GM18505 (cell line): ENCODE measurements around the gene CDK8.

Experiments
- ATAC-seq: cut with Tn5 transposase; IDR thresholded peaks from one replicate; pipeline ENCODE4 v1.9.1; 2021; ENCODE audit not compliant: unreplicated experiment
- POLR2A ChIP-seq: IDR thresholded peaks from 4 replicates; pipeline ENCODE4 v1.6.1; 2011; ENCODE audit warnings: borderline replicate concordance; ENCODE audit not compliant: insufficient read depth, insufficient read length; ENCODE audit errors: extremely low read depth

CDK8 gene

DNA sequence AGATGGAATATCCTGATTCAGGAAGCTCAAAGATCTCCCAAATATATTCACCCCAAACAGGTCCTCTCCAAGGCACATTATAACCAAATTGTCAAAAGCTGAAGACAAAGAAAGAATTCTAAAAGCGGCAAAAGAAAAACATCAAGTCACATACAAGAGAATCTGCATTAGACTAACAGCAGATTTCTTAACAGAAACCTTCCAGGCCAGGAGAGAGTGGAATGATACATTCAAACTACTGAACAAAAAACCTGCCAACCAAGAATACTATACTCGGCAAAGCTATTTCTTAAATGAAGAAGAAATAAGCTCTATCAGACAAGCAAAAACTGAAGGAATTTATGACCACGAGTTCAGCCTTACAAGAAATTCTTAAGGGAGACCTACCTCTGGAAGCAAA, 183.0 kb downstream of the CDK8 start:
- no peak for TF ChIP-seq POLR2A
- ATAC-seq, result no peak

DNA sequence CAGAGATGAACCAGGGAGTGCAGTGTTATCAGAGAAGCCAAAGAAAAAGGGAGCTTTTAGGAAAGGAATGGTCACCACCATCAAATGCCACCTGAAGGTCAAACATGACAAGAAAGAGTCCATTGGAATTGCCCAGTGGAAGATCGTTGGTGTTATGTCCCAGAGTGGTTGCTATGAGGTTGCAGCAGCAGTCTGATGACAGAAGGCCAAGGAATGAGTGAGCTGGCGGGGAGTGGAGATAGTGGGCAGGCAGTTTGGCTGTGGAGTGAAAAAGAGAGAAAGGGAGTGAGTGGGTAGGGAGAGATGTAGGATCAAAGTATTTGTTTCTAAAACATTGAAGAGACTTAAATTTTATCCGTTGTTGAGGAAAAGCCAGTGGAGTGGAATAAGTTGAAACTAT, 186.2 kb downstream of the CDK8 start:
- no peak for ATAC-seq
- no peak for TF ChIP-seq POLR2A

DNA sequence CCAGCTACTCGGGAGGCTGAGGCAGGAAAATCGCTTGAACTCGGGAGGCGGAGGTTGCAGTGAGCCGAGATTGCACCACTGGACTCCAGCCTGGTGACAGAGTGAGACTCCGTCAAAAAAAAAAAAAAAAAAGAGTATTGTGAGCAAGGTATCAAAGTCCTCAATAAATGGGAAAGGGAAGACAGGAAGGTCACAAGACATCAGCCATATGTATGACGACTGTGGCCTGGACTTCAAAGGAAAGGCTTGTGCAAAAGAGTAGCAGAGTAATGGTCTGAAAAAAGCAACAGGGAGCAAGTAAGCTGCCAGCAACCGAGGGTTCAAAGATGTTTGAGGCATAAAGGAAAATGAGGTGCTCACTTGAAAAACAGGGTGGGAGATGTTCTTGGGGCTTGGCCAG, 187.5 kb downstream of the CDK8 start:
- no peak for ATAC-seq

DNA sequence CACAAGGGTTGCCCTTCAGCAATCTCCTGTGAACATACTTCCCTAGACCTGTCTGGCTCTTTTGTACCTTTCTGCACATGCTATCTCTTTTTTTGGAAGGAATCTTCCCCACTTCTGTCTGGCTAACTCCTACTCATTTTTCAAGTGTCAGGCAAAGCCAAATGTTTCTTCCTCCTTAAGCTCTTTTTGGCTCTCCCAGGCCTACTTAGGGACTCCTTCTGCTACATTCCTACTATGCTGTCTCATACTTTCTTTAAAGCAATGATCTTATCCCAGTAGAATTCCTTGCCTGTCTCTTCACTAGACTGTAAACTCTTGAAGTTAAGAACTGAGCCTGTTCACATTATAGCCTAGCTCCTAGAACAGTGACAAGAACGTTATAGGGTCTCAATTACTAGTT, 188.6 kb downstream of the CDK8 start:
- no peak for TF ChIP-seq POLR2A
- no peak for ATAC-seq

More for the DNA sequence above, 187.5 kb downstream of the CDK8 start:
- no peak for TF ChIP-seq POLR2A

DNA sequence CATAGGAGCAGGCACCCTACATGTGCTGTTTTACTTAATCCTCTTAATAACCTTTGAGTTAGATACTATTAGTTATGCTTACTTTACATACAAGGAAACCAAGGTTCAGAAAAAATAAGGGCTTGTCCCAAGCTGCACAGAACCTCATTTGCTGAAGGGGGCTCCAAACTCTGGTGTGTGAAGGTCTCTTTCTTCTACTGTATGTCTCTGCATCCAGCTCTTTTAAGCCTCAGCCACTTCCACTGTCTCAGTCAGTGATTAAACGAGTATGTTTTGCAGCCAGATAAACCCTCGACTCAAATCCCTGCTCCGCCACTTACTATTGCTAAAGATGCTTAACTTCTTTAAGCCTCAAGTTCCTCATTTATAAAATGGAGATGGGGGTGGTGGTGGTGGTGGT, 191.2 kb downstream of the CDK8 start:
- ATAC-seq, result no peak
- TF ChIP-seq POLR2A, result no peak

DNA sequence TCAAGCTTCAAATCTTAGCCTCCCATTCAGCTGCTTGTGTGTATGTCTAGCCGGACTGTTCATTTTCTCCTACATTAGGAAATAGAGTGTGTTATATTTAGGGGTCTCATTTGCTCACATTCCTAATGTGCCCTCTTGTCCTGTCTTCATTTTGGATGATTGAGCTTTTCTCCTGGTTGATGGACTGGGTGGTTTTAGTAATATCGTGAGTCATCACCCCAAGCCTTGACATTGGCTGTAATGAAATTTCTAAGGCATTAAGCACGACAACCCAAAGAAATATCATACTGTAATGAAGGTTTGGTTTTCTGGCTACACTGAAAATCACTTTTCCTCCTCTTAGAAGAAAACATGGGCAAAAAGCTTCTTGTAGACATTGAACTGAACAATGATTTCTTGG, 192.8 kb downstream of the CDK8 start:
- TF ChIP-seq POLR2A, result no peak
- ATAC-seq, result no peak

DNA sequence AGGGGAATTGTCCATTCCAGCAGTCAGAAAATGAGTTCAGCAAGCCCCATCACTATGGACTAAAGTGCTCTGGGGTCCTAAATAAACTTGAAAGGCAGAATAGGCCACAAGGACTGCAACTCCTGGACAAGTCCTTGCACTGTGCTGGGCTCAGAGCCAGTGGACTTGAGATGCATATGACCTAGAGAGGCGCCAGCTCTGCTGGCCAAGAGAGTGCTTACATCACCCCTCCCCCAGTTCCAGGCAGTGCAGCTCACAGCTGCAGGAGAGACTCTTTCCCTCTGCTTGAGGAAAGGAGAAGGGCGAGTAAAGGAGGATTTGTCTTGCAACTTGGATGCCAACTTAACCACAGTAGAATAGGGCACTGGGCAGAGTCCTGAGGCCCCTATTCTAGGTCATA, 194.1 kb downstream of the CDK8 start:
- no peak for ATAC-seq
- no peak for TF ChIP-seq POLR2A

DNA sequence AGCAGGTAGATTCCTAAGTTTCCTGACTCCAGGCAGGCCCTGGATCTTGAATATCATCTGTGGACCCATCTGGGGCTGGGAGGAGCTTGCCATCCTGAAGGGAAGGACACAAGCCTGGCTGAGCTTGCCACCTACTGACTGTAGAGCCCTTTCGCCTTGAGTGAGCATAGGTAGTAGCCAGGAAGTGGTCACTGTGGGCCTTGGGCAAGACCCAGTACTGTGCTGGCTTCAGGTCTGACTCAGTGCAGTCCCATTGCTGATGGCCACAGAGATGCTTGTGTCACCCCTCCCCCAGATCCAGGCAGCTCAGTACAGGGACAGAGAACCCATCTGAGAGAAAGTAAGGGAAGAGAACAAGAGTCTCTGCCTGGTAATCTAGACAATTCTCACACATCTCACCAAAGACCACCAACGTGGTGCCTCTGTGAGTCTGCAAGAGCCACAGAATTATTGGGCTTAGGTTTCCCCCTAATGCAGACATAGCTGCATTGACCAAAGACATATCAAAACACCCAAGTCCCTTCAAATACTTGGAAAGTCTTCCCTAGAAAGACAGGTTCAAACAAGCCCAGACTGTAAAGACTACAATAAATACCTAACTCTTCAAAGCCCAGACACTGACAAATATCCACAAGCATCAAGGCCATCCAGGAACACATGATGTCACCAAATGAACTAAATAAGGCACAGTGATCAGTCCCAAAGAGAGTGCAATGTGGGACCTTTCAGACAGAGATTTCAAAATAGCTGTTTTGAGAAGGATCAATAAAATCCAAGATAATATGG, 195.3 kb downstream of the CDK8 start:
- no peak for ATAC-seq
- TF ChIP-seq POLR2A, result no peak
